GM18502 (cell line): ENCODE measurements around the gene ZFYVE27.

Experiments used
- ATAC-seq: cut with Tn5 transposase; IDR thresholded peaks from one replicate; pipeline ENCODE4 v1.9.1; 2021; ENCODE audit warnings: mild to moderate bottlenecking; ENCODE audit not compliant: unreplicated experiment, poor library complexity

The ZFYVE27 gene

DNA sequence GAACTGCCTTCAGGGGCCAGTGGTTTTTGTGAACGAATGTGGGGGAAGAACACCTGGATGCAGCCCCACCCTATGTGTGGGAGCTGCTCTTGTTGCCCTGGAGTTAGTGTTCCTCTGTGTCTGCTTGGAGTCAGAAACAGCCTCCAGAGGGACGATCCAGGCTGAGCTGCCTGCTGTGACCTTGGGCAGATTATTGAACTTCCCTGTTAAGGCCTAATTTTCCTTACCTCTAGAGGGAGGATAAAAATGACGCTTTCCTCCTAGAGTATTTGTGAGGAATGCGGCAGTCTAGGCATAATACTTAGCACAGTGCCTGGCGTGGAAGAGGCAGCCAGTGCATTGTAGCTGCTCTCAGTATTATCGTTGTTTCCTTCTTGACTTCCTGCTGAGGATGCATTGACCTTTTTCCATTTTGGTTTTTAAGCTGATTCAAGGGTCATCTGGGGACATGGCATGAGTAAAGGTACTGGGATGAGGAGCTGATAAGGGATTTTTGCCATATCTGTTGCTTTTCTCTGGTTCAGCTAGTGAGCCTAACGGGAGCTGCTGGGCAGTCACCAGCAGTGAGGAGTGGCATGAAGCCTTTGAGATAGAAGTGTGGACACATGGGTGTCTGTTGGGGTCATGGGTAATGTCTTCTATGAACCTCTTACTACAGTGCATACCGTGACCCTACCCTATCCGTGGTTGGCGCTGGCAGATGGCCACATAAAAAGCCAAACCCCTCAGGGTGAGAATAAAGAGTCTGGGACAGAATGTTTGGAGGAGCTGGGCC is 6.4 kb downstream of the ZFYVE27 start:
- no peak for ATAC-seq

DNA sequence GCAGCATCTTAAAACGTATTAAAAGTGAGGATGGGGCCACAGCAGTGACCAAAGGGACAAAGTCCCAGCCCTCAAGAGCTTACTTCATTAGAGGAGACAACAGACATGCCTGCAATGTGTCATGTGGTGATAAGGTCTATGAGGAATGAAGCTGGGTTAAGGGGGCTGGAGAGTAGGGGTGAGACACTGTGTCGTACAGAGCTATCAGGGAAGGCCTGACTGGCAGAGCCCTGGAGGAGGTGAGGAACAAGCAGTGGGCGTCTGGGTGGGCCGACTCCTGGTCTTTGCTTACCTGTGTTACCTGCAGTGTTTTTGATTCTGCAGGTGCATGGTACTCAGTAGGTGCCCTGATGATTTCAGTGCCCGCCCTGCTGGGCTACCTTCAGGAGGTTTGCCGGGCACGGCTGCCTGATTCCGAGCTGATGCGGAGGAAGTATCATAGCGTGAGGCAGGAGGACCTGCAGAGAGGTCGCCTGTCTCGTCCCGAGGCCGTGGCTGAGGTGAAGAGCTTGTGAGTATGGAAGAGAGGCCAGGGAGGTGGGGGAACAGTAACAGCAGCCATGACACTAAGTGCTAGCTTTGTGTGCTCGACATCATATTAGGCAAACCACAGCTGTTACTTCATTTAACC is 7.6 kb downstream of the ZFYVE27 start:
- no peak for ATAC-seq

DNA sequence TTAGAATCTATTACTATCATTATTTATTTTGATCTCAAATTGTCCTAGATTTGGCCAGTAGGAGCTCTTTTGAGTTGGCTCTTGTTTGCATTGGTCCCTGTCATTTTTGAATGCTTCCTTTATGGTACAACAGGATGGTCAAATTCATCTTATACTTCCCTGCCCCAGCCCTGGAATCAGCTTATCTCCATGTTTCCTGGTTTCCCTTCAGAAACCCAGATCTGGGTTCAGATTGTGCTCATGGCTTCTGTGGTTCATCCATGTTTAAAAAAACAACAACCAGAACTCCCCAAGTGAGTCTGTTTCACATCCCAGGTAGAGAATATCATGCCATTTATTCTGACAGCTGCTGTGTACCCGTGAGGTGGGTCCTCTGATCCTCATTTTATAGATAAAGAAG is 10.6 kb downstream of the ZFYVE27 start:
- ATAC-seq = no peak

DNA sequence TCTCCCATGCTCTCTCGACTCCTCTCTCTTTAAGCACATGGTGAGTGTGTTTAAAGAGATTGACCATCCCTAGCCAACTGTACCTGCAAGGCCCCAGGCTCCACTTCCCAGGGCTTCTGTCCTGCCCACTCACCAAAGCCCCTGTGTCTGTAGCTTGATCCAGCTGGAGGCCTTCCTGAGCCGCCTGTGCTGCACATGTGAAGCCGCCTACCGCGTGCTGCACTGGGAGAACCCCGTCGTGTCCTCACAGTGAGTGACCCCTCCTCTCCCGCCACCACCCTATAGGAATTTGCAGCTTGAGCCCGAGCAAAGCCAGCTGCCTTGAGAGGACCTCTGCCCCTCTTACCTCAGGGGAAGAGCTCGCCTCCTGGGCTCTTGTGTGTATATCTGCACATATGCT is 11.2 kb downstream of the ZFYVE27 start:
- ATAC-seq = no peak

DNA sequence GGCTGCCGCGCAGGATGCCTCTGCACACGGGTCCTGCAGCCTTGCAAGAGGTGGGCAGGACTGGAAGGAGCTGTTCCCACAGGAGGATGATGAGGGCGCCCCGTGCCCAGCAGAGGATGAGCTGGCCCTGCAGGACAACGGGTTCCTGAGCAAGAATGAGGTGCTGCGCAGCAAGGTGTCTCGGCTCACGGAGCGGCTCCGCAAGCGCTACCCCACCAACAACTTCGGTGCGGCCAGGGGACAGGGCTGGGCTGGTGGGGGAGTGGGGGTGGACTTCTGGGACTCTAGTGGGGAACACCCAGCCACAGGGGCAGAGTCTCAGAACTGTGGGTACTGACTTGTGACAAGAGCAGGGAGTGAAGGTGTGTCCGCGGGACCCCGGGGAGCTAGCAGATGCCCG is 16.0 kb downstream of the ZFYVE27 start:
- ATAC-seq = no peak

DNA sequence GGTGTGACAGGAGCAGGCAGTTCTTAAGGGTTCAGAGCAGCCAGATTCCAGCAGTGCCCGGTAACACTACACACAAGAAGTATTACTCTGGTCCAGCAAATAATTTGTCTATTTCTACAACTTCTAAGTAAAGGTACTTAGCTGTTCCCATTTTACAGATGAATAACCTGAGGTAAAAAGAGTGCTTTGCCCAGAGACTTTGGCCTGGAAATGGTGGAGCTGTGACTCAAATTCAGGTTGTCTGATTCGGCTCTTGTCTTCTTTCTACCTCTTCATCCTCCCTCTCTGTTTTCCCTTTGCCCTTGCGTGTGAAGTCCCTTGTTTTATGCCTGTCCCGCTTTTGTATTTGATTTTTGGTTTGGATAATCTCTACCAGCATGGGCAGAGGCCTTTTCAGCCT is 17.8 kb downstream of the ZFYVE27 start:
- no peak for ATAC-seq

DNA sequence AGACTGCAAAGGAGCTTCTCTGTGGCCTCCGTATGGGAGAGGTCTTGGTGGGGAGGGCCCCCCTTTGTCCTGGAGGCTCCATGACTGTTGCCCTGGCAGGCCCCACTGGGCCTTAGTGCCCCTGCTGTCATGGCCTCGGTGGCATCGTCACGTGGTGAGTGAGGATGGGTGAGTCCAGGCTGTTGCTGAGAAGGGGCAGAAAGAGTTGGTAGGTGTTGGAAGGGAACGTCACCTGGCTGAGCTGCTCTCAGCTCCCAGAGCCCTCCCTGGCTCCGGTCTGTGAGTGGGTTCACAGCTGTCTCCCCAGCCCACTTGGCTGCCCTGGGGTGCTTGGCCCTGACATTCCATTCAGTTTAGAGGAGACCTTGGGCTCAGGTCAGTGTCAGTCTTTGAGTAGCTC is 18.8 kb downstream of the ZFYVE27 start:
- no peak for ATAC-seq

DNA sequence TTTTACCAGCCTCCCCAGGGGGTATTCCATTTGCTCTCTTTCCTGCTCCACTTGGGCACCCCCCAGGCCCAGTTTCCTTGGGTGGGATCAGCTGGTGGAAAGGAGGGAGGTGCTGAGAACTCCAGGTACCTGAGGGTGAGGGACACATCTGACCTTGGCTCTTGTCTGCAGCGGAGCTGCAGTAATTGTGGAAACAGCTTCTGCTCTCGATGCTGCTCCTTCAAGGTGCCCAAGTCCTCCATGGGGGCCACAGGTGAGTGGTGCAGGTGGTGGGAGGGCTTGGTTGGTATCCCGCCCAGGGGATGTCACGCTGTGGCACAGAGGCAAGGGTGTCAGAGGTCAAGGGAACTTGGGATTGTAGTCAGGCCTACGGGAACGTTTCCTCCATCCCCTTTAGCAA is 20.5 kb downstream of the ZFYVE27 start:
- ATAC-seq = no peak

DNA sequence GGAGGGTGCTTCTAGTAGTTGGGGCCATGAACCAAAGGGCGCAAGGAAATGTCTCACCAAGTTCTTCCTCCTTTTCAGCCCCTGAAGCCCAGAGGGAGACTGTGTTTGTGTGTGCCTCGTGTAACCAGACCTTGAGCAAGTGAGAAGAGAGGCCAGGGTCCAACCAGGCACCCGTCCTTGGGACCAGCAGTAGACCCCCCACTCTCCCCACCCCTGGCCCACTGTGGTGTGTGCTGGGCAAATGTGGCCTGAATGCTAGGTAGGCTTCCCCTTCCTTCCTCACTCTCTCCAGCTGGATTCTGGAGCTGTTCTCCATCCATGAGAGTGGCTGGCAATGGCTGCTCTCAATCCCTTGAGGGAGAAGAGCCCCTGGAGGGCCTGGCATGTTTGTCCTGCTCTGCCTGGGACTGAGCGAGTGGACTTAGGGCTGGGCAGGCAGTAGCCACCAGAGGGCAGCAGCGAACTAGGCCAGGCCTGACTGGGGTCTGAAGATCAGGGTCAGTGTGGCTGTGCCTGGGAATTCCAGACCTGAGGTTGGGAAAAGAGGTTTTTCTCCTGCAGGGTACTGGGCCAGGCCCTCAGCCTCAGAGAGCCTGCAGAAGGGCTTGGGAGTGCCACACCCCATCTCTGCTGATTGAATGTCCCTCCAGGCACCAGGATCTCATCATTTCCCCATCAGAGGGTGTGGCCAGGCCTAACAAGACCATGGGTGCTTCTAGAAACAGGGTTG is 22.4 kb downstream of the ZFYVE27 start:
- no peak for ATAC-seq

DNA sequence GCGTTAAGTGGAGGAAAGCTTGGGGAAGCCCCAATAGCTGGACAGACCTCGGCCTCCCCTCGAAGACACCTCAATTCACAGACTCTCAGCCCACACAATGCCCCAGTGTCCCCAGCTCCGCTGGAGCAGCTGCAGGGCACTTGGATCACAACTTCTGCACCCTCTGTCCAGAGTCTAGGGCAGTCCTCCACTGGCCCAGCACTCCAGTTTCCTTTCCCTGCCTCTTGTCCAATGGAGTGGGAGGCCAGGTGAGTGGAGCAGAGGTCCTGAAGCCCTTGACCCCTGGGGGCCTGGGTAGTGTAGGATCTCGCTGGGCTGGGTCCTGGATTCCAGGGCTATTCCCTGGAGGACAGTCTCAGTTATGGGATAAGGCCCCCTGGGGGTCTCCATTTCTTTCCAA is 23.0 kb downstream of the ZFYVE27 start:
- ATAC-seq = no peak

DNA sequence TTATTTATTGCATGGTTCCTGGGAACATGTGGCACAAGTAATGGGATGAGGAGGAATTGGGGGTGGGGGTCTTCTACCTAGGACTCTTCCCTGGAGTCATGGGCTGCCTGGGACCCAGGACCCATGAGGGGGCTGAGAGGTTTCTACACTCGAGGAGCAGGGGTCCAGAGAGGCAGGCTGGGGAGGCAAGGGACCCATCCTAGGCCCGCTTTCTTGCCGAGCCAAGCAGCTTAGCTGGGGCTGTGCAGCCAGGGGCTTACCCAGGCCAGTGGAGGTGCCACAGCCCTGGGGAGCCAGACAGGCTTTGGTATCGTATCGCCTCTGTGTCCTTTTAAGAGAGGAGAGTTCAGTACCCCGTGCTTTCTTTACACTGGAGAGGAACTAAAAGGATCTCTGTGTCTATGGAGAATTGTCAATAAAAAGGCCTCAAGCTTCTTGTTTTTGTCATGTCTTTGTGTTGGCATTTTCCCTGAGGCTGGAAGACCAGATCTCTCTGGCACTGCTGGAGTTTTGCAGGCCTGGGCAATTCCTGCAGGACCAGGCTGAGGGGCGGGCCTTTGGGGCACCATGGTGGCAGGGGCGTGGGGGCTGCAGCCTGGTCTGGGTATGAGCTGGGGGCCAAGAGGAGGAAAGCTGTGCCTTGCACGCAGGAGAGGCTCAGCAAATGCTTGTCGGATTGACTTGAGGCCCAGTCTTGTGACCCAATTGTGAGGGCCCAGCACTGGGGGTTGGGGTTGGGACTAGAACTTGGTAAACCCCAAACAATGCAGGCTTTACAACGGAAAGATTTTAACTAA is 23.7 kb downstream of the ZFYVE27 start:
- ATAC-seq = no peak

DNA sequence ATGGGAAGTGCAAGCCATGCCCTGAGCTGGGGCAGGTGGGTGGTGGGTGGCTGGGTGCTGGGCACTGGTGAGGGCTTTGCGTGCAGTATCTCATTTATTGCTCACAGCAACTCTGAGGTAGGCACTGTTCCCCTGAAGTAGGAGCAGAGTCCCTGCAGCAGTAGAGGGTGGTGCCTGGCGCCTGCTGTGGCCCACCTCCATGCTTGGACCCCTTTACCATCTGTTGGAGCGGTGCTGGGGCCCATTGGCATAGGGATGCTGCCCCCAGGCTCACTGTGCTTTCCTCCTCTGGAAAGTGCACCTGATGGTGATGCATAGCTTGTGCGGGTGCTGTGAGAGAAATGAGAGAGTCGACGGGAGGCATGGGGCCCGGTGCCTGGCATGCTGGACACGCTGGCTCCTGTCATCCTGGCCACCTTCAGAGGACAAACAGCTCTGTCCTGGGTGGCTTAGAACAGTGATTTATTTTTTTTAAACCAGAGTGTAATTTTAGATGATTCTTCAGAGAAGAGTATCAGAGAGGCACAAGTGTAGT is 24.5 kb downstream of the ZFYVE27 start:
- ATAC-seq = no peak

DNA sequence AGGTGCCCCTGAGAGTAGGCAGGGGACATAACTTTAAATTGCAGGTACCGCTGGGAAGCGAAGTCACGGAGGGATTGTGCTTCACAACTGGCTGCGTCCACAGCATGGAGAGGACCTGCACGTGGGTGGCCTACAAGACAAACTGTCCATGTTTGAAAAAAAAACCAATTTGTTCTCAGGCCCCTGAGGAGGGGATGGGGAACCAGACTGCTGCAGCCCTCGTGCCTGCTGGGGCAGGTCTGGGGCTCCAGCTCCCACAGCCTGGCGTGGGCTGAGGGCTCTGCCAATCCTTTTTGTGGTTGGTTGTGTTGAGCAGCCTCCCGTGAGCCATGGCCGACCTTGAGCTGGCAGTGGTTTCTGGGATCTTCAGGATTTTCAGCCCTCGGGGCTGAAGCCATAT is 25.1 kb downstream of the ZFYVE27 start:
- ATAC-seq = no peak

DNA sequence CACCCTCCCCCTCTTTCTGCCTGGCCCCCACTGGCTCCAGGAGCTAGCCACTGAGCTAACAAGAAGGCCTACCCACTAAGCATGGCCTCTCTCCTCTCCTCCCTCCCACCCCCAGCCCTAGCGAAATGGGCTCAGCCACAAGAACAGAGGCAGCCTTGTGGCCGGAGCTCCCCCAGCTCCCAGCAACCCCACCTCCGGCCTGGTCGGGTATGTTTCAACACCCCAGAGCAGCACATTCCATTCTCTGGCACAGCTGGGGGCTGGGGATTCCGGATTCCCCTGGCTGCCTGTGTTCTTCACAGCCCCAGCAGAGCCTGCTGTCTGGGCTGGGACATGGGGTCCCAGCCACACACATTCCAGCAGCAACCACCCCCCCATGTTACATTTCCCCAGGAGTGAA is 25.9 kb downstream of the ZFYVE27 start:
- no peak for ATAC-seq

DNA sequence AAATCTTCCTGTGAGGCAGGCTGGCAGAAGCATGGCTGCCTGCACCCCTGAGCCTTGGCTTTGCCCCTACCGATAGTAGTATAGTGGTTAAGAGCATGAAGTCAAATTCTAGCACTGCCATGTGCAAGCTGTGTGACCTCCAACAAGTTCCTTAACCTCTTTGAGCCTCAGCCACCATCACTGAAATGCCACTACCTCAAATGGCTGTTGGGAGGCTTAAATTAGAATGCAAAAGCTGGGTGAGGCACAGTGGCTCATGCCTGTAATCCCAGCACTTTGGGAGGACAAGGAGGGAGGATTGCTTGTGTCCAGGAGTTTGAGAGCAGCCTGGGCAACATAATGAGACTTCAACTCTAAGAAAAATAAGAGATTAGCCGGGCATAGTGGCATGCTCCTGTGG is 26.5 kb downstream of the ZFYVE27 start:
- ATAC-seq = no peak

DNA sequence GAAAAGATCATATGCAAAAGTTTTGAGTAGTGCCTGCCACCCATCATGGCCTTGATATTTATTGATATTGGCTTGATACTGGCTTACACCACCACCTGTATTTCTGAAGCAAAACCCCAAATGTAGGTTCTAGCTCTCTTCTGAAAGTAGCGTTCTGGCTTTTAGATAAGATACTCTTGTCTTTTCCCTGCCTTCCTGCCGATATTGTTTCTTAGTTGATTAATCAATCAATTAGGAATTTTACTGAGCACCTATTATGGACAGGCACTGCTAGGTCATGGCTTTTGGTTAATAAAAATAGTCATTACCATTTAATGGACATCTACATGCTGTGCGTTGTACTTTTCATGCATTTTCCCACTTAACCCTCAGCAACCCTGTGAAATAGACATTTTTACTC is 27.0 kb downstream of the ZFYVE27 start:
- ATAC-seq = no peak

DNA sequence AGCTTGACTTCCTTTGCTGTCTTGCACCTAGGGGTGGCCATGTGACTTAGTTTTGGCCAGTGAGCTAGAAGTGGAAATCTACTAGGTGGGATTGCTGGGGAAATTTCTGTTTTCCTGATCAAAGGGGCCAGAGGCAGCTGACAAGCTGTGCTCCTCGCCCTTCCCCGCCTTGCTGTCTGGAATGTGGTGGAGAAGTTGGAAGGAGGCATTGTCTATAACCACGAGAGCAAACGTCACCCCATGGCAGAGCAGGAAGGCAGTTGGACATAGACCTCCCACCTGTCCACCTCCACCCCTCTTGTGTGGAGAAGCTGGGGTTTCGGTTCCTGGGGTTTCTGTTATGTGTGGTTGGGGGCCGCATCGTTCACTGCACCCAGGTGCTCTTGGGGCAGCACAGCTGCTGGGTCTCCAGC is 27.6 kb downstream of the ZFYVE27 start:
- ATAC-seq = no peak

DNA sequence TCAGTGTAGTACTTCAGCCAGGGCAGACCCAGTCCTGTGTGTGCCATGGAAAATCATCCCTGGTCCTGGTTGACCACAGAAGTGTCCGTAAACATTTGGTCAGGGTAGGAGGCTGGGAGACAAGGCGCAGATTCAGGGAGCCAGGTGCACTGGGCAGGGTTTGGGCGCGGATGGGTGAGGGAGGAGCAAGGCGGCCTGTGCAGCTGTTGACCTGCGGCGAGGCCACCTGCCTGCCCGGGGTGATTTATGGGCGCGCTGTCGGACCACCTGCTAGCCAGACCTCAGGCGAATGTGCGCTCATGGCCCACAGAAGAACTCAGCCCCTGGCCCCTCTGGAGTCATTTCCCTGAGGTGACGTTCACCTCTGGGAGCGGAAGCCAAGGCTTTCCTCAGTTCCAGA is 28.3 kb downstream of the ZFYVE27 start:
- ATAC-seq = no peak

DNA sequence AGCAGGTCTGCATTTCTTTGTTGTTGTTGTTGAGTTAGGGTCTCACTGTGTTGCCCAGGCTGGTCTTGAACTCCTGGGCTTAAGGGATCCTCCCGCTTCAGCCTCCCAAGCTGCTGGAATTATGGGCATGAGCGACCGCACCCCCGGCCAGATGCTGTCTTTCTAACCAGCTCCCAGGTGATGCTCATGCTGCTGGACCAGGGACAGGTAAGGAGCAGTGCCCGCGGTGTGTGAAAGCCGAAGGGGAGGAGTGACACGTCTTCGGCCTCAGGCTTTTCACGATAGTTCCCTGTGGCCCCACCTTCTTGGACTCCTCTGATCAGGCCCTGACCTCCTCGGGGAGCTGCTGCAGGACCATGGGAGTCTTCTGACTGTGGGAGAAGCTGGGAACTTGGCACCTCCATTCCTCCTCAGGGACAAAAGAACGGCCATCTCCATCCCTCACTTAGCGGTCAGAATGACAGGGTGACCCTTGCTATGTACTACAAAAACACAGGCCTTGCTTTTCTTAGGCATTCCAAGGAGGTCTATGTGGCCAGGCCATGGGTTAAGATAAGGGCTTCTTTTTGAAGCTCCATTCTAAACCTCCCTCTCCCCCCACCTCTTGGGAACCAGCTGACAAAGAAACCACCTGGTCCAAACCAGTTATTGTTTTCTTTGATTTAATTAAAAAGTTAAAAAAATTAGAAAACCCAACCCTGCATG is 29.3 kb downstream of the ZFYVE27 start:
- no peak for ATAC-seq
